K562 (cell line): ENCODE results near the gene HNRNPU. TPM values are rescaled to one million over a fixed set of nuclear protein-coding genes. Genes with fewer than 3 reads are reported as not detected.

Source experiments
- ATAC-seq: fragments of 200-7000 bp; cut with Tn5 transposase; 3 replicates; pipeline ENCODE4 v1.9.1; 2020; ENCODE audit warnings: moderate library complexity
- BruUV-seq: library from RNA; stranded (reverse); fragments of 400-500 nt; replicated peaks from 2 replicates; lab custom pipeline; 2021; lab: Mats Ljungman, UMichigan
- CTCF ChIA-PET: fragments of 300-600 bp; formaldehyde crosslinking; extraction: SDS; loops from one replicate; lab custom pipeline; 2021; ENCODE audit warnings: low intra/inter-chr PET ratio; lab: Yijun Ruan, JAX
- POLR2A ChIA-PET: fragments of 300-600, 350-650 bp; sonication (Branson Sonifier 250); formaldehyde crosslinking; extraction: SDS; loops from one replicate; lab custom pipeline; 2021; ENCODE audit warnings: antibody characterized with exemption, inconsistent platforms; lab: Yijun Ruan, JAX
- DNase-seq, 4 experiments: peaks; one replicate each; pipeline versions ENCODE4 v3.0.0 to v3.0.0-alpha.2; 2011 to 2018; ENCODE audit warnings: low spot score in 3 of 4, mixed read lengths in 3 of 4; ENCODE audit errors: extremely low read depth in 1 of 4
- FAIRE-seq: peaks from 2 replicates; lab custom pipeline; 2011; peaks lifted over from hg19 to GRCh38; lab: Jason Lieb, UNC
- H2AFZ ChIP-seq: 2 replicates; pipeline ENCODE4 v1.6.0; 2011; ENCODE audit warnings: low read depth, low read length, control low read depth, inconsistent platforms
- H3K27ac ChIP-seq: fragments of 200-600 bp; 3 replicates; pipeline ENCODE4 v1.8.0; 2011; ENCODE audit warnings: low read depth, mild to moderate bottlenecking, control low read depth, inconsistent platforms, low read length, moderate library complexity, mixed read lengths; ENCODE audit errors: extremely low read depth
- H3K27me3 ChIP-seq, 2 experiments: fragments of 300-600 bp in 1 of 2; 2 replicates in 1 of 2; 3 replicates in 1 of 2; pipeline versions ENCODE4 v1.6.0 to v1.8.0; 2011; ENCODE audit warnings: inconsistent platforms in 2 of 2, low read length in 2 of 2, mild to moderate bottlenecking in 1 of 2, mixed read lengths in 1 of 2, moderate library complexity in 1 of 2; ENCODE audit not compliant: control insufficient read depth in 2 of 2, insufficient read depth in 2 of 2
- H3K36me3 ChIP-seq: fragments of 300-600 bp; 3 replicates; pipeline ENCODE4 v1.8.0; 2011; ENCODE audit warnings: mild to moderate bottlenecking, low read length, inconsistent platforms; ENCODE audit not compliant: control insufficient read depth, insufficient read depth
- H3K4me1 ChIP-seq, 2 experiments: fragments of 200-600 bp in 1 of 2; replicated peaks in 1 of 2; 2 replicates in 1 of 2; 3 replicates in 1 of 2; pipeline versions ENCODE4 v1.5.1 to v1.8.0; 2011; ENCODE audit warnings: inconsistent platforms in 2 of 2, low read length in 2 of 2, mild to moderate bottlenecking in 1 of 2, mixed read lengths in 1 of 2, moderate library complexity in 1 of 2; ENCODE audit not compliant: control insufficient read depth in 2 of 2, insufficient read depth in 2 of 2
- H3K4me2 ChIP-seq: 2 replicates; pipeline ENCODE4 v1.6.1; 2011; ENCODE audit warnings: low read length, control low read depth, inconsistent platforms, mixed read lengths; ENCODE audit not compliant: insufficient read depth
- H3K4me3 ChIP-seq: fragments of 200-600 bp; sonication (generic), shearing (Covaris generic); 2 replicates; pipeline ENCODE4 v1.5.1; 2016; ENCODE audit warnings: control low read depth, inconsistent platforms
- H3K79me2 ChIP-seq: fragments of 200-600 bp; 3 replicates; pipeline ENCODE4 v1.8.0; 2011; ENCODE audit warnings: low read length, inconsistent platforms; ENCODE audit not compliant: control insufficient read depth, insufficient read depth
- H3K9ac ChIP-seq, 2 experiments: 2 replicates each; pipeline versions ENCODE4 v1.6.0 to v1.6.1; 2011; ENCODE audit warnings: low read depth in 2 of 2, low read length in 2 of 2, control low read depth in 1 of 2, inconsistent platforms in 1 of 2, mild to moderate bottlenecking in 1 of 2, mixed read lengths in 1 of 2; ENCODE audit not compliant: insufficient read depth in 1 of 2
- H3K9me1 ChIP-seq: one replicate; pipeline ENCODE4 v1.6.0; 2011; ENCODE audit warnings: inconsistent platforms, mild to moderate bottlenecking, low read length, moderate library complexity; ENCODE audit not compliant: control insufficient read depth, insufficient read depth
- H3K9me3 ChIP-seq: replicated peaks from 2 replicates; pipeline ENCODE4 v1.5.1; 2011; ENCODE audit warnings: low read depth, low read length, inconsistent platforms; ENCODE audit not compliant: control insufficient read depth, insufficient read depth
- H4K20me1 ChIP-seq: replicated peaks from 2 replicates; pipeline ENCODE4 v1.6.1; 2011; ENCODE audit warnings: low read length, inconsistent platforms, mixed read lengths; ENCODE audit not compliant: control insufficient read depth, insufficient read depth
- ATF6 ChIP-seq: sonication (generic); formaldehyde crosslinking; IDR thresholded peaks from 2 replicates; pipeline ENCODE4 v1.4.0; 2020; ENCODE audit warnings: mild to moderate bottlenecking, missing genetic modification reagents
- CBFB ChIP-seq: sonication (generic); formaldehyde crosslinking; IDR thresholded peaks from 2 replicates; pipeline ENCODE4 v1.4.0; 2020; ENCODE audit warnings: mild to moderate bottlenecking, missing genetic modification reagents
- PHF8 ChIP-seq: fragments of 200-600 bp; sonication (generic); IDR thresholded peaks from 2 replicates; pipeline ENCODE4 v1.6.1; 2012; ENCODE audit warnings: mixed run types, mild to moderate bottlenecking, inconsistent platforms, low read length, moderate library complexity, borderline replicate concordance
- TARDBP ChIP-seq: fragments of 450-650 bp; IDR thresholded peaks from 2 replicates; pipeline ENCODE4 v1.6.1; 2016
- ZNF282 ChIP-seq: sonication (generic); formaldehyde crosslinking; IDR thresholded peaks from 2 replicates; pipeline ENCODE4 v1.8.1; 2023; ENCODE audit warnings: missing genetic modification reagents
- ZSCAN29 ChIP-seq: fragments of 450-650 bp; IDR thresholded peaks from 2 replicates; pipeline ENCODE4 v1.6.1; 2017
- WGBS: fragments of 100-300 bp; shearing (Covaris generic); methylation state at CpG from one replicate; pipeline ENCODE4 v1.1.6; 2016; ENCODE audit warnings: low coverage, mixed read lengths; ENCODE audit not compliant: insufficient coverage; ENCODE audit errors: missing lambda C conversion rate; 5-methylcytosine and 5-hydroxymethylcytosine counted together
- in situ Hi-C: fragments of 300-500 bp; cut with MboI; formaldehyde crosslinking; loops from 4 replicates; pipeline ENCODE4 v1.15.0; 2018; ENCODE audit warnings: inconsistent platforms, mixed read lengths
- intact Hi-C: fragments of 100-400 bp; cut with micrococcal nuclease; formaldehyde crosslinking; loops from 2 replicates; pipeline ENCODE4 v1.14.2; 2022
- polyA plus RNA-seq, 8 experiments: library from polyadenylated mRNA; depleted of rRNA in 4 of 8; stranded (reverse) in 5 of 8; unstranded in 3 of 8; fragments of >200 nt; fragmentation: Nextera tagmentation in 2 of 8; fragmentation: Illumina TruSeq in 1 of 8; extraction: Ambion mirVana in 2 of 8; extraction: Trizol in 1 of 8; gene quantifications; 2 replicates each; pipeline versions ENCODE4 v1.2.1 to v1.2.3, GENCODE V29; 2011 to 2014; ENCODE audit warnings: inconsistent platforms in 1 of 8, missing spikeins in 1 of 8
- total RNA-seq, 7 experiments: library from RNA; depleted of rRNA in 6 of 7; stranded (reverse); fragments of >200 nt in 6 of 7; fragmentation: Illumina TruSeq in 2 of 7; extraction: Trizol in 2 of 7; gene quantifications; 2 replicates each; pipeline versions ENCODE4 v1.2.1 to v1.2.3, GENCODE V29; 2011 to 2021; ENCODE audit warnings: low replicate concordance in 1 of 7
- TF ChIP-seq, protein P1 (sequence below): fragments of 450-650 bp; IDR thresholded peaks from 2 replicates; pipeline ENCODE4 v1.6.1; 2016; ENCODE audit warnings: low read depth

HNRNPU gene
- total and polyA plus RNA-seq, 9 of the 15 experiments (the other 6 are each of a cell fraction or from before 2014, with no cell fraction given): 159 to 777 (median 577) TPM

GRCh38 chr1:244868484-244869363, 4.4 kb upstream of the HNRNPU start:
- POLR2A ChIA-PET: interaction anchor here (1.1 to 2.5 kb wide), 2 partner anchors 9 to 13 kb away, joined by 4 to 9 read pairs; no protein-coding TSS in a partner anchor
- no peak overlapping the region for H3K27ac ChIP-seq

More at GRCh38 chr1:244868484-244869363, 4.4 kb upstream of the HNRNPU start:
- 83% methylated on average over 20 of the region's 23 CpGs for WGBS
- TF ChIP-seq TARDBP (no peak), ATF6 (no peak), CBFB (CRISPR knock-in tag) (no peak), ZNF282 (CRISPR knock-in tag) (no peak), PHF8 (no peak), ZSCAN29 (no peak)
- TF ChIP-seq, protein P1, sequence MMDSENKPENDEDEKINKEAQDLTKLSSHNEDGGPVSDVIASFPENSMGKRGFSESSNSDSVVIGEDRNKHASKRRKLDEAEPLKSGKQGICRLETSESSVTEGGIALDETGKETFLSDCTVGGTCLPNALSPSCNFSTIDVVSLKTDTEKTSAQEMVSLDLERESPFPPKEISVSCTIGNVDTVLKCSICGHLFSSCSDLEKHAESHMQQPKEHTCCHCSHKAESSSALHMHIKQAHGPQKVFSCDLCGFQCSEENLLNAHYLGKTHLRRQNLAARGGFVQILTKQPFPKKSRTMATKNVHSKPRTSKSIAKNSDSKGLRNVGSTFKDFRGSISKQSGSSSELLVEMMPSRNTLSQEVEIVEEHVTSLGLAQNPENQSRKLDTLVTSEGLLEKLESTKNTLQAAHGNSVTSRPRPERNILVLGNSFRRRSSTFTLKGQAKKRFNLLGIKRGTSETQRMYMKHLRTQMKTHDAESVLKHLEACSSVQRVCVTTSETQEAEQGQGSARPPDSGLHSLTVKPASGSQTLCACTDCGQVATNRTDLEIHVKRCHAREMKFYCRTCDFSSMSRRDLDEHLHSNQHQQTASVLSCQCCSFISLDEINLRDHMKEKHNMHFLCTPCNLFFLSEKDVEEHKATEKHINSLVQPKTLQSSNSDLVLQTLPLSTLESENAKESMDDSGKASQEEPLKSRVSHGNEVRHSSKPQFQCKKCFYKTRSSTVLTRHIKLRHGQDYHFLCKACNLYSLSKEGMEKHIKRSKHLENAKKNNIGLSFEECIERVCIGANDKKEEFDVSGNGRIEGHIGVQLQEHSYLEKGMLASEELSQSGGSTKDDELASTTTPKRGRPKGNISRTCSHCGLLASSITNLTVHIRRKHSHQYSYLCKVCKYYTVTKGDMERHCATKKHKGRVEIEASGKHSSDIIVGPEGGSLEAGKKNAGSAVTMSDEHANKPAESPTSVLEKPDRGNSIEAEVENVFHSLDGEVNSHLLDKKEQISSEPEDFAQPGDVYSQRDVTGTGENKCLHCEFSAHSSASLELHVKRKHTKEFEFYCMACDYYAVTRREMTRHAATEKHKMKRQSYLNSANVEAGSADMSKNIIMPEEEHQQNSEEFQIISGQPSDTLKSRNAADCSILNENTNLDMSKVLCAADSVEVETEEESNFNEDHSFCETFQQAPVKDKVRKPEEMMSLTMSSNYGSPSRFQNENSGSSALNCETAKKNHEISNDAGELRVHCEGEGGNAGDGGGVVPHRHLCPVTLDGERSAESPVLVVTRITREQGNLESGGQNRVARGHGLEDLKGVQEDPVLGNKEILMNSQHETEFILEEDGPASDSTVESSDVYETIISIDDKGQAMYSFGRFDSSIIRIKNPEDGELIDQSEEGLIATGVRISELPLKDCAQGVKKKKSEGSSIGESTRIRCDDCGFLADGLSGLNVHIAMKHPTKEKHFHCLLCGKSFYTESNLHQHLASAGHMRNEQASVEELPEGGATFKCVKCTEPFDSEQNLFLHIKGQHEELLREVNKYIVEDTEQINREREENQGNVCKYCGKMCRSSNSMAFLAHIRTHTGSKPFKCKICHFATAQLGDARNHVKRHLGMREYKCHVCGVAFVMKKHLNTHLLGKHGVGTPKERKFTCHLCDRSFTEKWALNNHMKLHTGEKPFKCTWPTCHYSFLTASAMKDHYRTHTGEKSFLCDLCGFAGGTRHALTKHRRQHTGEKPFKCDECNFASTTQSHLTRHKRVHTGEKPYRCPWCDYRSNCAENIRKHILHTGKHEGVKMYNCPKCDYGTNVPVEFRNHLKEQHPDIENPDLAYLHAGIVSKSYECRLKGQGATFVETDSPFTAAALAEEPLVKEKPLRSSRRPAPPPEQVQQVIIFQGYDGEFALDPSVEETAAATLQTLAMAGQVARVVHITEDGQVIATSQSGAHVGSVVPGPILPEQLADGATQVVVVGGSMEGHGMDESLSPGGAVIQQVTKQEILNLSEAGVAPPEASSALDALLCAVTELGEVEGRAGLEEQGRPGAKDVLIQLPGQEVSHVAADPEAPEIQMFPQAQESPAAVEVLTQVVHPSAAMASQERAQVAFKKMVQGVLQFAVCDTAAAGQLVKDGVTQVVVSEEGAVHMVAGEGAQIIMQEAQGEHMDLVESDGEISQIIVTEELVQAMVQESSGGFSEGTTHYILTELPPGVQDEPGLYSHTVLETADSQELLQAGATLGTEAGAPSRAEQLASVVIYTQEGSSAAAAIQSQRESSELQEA: no peak
- H3K9me3 ChIP-seq: no peaks in the 10 kb centered on the region
- intact Hi-C loops (no loop called here), in situ Hi-C loops (loop anchor here (5.0 kb wide), 1 partner anchor 99 kb away; a partner anchor contains a TSS)
- peaks cover 4% of the 10 kb centered on the region; the same call in 1 of the 2 replicates for H4K20me1 ChIP-seq
- H3K9ac ChIP-seq: no peak overlapping the region
- H3K36me3 ChIP-seq: peaks cover 4% of the 10 kb centered on the region; the same call in 1 of the 3 replicates
- H2AFZ ChIP-seq: peak overlapping the region; percentile 68
- BruUV-seq: no TSS peak
- no peak overlapping the region for H3K4me3 ChIP-seq
- no peaks in the 10 kb centered on the region for H3K9me1 ChIP-seq
- FAIRE-seq (no peak), ATAC-seq (no peak), DNase-seq (no peak)
- H3K4me2 ChIP-seq: no peak overlapping the region
- peaks cover 26% of the 10 kb centered on the region for H3K79me2 ChIP-seq
- CTCF ChIA-PET: no interaction called here
- no peaks in the 10 kb centered on the region for H3K27me3 ChIP-seq
- H3K4me1 ChIP-seq: peaks cover 8 to 9% of the 10 kb centered on the region in 2 experiments; a peak in 3 of 5 replicates
